OCI-LY1 (cell line): Measurements from ENCODE around the gene SCN8A.

ENCODE experiments used
- H2AFZ ChIP-seq: fragments of 200-600 bp; sonication (generic), shearing (Covaris generic); 2 replicates; pipeline ENCODE4 v1.6.0; 2014; ENCODE audit warnings: antibody characterized with exemption, mild to moderate bottlenecking, low read length
- H3F3A ChIP-seq: fragments of 200-600 bp; sonication (generic), shearing (Covaris generic); 2 replicates; pipeline ENCODE4 v1.6.0; 2014; ENCODE audit warnings: mild to moderate bottlenecking, antibody characterized with exemption, low read length, moderate library complexity; ENCODE audit not compliant: insufficient read depth
- H3K27ac ChIP-seq: fragments of 200-600 bp; sonication (generic); 2 replicates; pipeline ENCODE4 v1.5.1; 2014; ENCODE audit warnings: low read length, mixed run types, mild to moderate bottlenecking, low read depth; ENCODE audit not compliant: poor library complexity, severe bottlenecking
- H3K27me3 ChIP-seq: fragments of 200-600 bp; sonication (generic); 2 replicates; pipeline ENCODE4 v1.6.0; 2014; ENCODE audit warnings: antibody characterized with exemption, mild to moderate bottlenecking, low read length, moderate library complexity; ENCODE audit not compliant: insufficient read depth
- H3K36me3 ChIP-seq: fragments of 200-600 bp; sonication (generic); 2 replicates; pipeline ENCODE4 v1.6.1; 2014; ENCODE audit warnings: mild to moderate bottlenecking, antibody characterized with exemption, low read length, moderate library complexity, mixed read lengths; ENCODE audit not compliant: insufficient read depth
- H3K4me1 ChIP-seq: fragments of 200-600 bp; sonication (generic); 2 replicates; pipeline ENCODE4 v1.5.1; 2014; ENCODE audit warnings: mild to moderate bottlenecking, low read length, moderate library complexity; ENCODE audit not compliant: insufficient read depth, severe bottlenecking
- H3K4me2 ChIP-seq: fragments of 200-600 bp; sonication (generic), shearing (Covaris generic); 2 replicates; pipeline ENCODE4 v1.6.1; 2014; ENCODE audit warnings: low read length
- H3K4me3 ChIP-seq: fragments of 200-600 bp; sonication (generic); 2 replicates; pipeline ENCODE4 v1.5.1; 2014; ENCODE audit warnings: low read length, low read depth, mild to moderate bottlenecking, mixed read lengths; ENCODE audit not compliant: poor library complexity, severe bottlenecking
- H3K79me2 ChIP-seq: fragments of 200-600 bp; shearing (Covaris generic); 2 replicates; pipeline ENCODE4 v1.6.1; 2016; ENCODE audit warnings: mixed run types, low read length, mixed read lengths; ENCODE audit not compliant: insufficient read depth
- H3K9ac ChIP-seq: fragments of 200-600 bp; sonication (generic), shearing (Covaris generic); 2 replicates; pipeline ENCODE4 v1.6.1; 2014; ENCODE audit warnings: mild to moderate bottlenecking, low read length, mixed read lengths
- H3K9me2 ChIP-seq: fragments of 200-600 bp; sonication (generic), shearing (Covaris generic); 2 replicates; pipeline ENCODE4 v1.6.1; 2014; ENCODE audit warnings: low read depth, mild to moderate bottlenecking, low read length, mixed read lengths
- H3K9me3 ChIP-seq: fragments of 200-600 bp; shearing (Covaris generic); 2 replicates; pipeline ENCODE4 v1.6.1; 2014; ENCODE audit warnings: low read length, mixed read lengths
- H4K20me1 ChIP-seq: fragments of 200-600 bp; sonication (generic), shearing (Covaris generic); 2 replicates; pipeline ENCODE4 v1.6.0; 2016; ENCODE audit warnings: mild to moderate bottlenecking, low read length; ENCODE audit not compliant: insufficient read depth
- CTCF ChIP-seq: fragments of 200-600 bp; sonication (generic), shearing (Covaris generic); IDR thresholded peaks from 2 replicates; pipeline ENCODE4 v1.5.1; 2017; ENCODE audit warnings: mild to moderate bottlenecking, antibody characterized with exemption, low read length, moderate library complexity, mixed read lengths
- EZH2 ChIP-seq: fragments of 200-600 bp; sonication (generic), shearing (Covaris generic); IDR thresholded peaks from 2 replicates; pipeline ENCODE4 v1.8.0; 2017; ENCODE audit warnings: borderline replicate concordance, mixed run types, mild to moderate bottlenecking, antibody characterized with exemption, low read length, moderate library complexity, mixed read lengths

The SCN8A gene

GRCh38 chr12:51814311-51815088 is 223.5 kb downstream of the SCN8A start:
- Histone ChIP-seq H3K4me3 (no peak overlapping the region), H3K9ac (no peak overlapping the region), H3K4me2 (no peak overlapping the region), H2AFZ (no peak overlapping the region), H3K9me2 (no peaks in the 10 kb centered on the region), H3K27me3 (no peaks in the 10 kb centered on the region), H3K27ac (no peak overlapping the region), H4K20me1 (no peaks in the 10 kb centered on the region), H3K4me1 (no peaks in the 10 kb centered on the region), H3K9me3 (no peaks in the 10 kb centered on the region), H3F3A (no peaks in the 10 kb centered on the region), H3K36me3 (no peaks in the 10 kb centered on the region), H3K79me2 (no peaks in the 10 kb centered on the region)
- TF ChIP-seq CTCF (no peak), EZH2 (no peak)

GRCh38 chr12:51815571-51815970 is 224.5 kb downstream of the SCN8A start:
- Histone ChIP-seq H3K27ac (no peak overlapping the region), H3F3A (no peaks in the 10 kb centered on the region), H3K4me3 (no peak overlapping the region), H3K27me3 (no peaks in the 10 kb centered on the region), H3K4me1 (no peaks in the 10 kb centered on the region), H4K20me1 (no peaks in the 10 kb centered on the region), H2AFZ (no peak overlapping the region), H3K9ac (no peak overlapping the region), H3K9me2 (no peaks in the 10 kb centered on the region), H3K9me3 (no peaks in the 10 kb centered on the region), H3K36me3 (no peaks in the 10 kb centered on the region), H3K79me2 (no peaks in the 10 kb centered on the region), H3K4me2 (no peak overlapping the region)
- TF ChIP-seq EZH2: no peak

- no peak overlapping the region for H3K27ac ChIP-seq
- no peaks in the 10 kb centered on the region for H3K27me3 ChIP-seq
- no peaks in the 10 kb centered on the region for H3K9me3 ChIP-seq
- H3K9me2 ChIP-seq: no peaks in the 10 kb centered on the region
- TF ChIP-seq EZH2: no peak
- no peak for TF ChIP-seq CTCF
- H2AFZ ChIP-seq: no peak overlapping the region
- H3K9ac ChIP-seq: no peak overlapping the region
- H3K4me2 ChIP-seq: no peak overlapping the region
- no peaks in the 10 kb centered on the region for H4K20me1 ChIP-seq
- H3K79me2 ChIP-seq: no peaks in the 10 kb centered on the region
- no peak overlapping the region for H3K4me3 ChIP-seq
- no peaks in the 10 kb centered on the region for H3K4me1 ChIP-seq
- H3K36me3 ChIP-seq: no peaks in the 10 kb centered on the region
- H3F3A ChIP-seq: no peaks in the 10 kb centered on the region
Observed at GRCh38 chr12:51817027-51817953, 226.3 kb downstream of the SCN8A start.
